Measurements from ENCODE around the gene HNRNPUL1. TPM values are rescaled to one million over a fixed set of nuclear protein-coding genes. Genes with fewer than 3 reads are reported as not detected.

HNRNPUL1 gene
- total and polyA plus RNA-seq, 9 of the 15 experiments (the other 6 are each of a cell fraction or from before 2014, with no cell fraction given) = 7.3 to 211 (median 85.0) TPM

- peak; percentile 95 for TF ChIP-seq ATF3 (IDR thresholded peaks at IDR 0.05)
- TF ChIP-seq ATF3 (CRISPR knock-in tag; conservative IDR thresholded peaks at IDR 0.05) = no peak; the same call in 1 of the 2 replicates
- TF ChIP-seq RFX1 (IDR thresholded peaks at IDR 0.05) = no peak
- peak; percentile 80 for TF ChIP-seq MBD2 (IDR thresholded peaks at IDR 0.05; ENCODE audit: borderline replicate concordance, low read depth)
- no peak for TF ChIP-seq POLR2AphosphoS2 (IDR thresholded peaks at IDR 0.05; ENCODE audit: low read length)
- no peak for TF ChIP-seq ADNP (tag; IDR thresholded peaks at IDR 0.05)
- peak; percentile 65; the same call in 1 of the 2 replicates for TF ChIP-seq NCOA1 (IDR thresholded peaks at IDR 0.05; ENCODE audit: low read depth)
- TF ChIP-seq ZBTB34 (CRISPR knock-in tag; IDR thresholded peaks at IDR 0.05) = no peak
- peak; percentile 56; the same call in 1 of the 2 replicates for TF ChIP-seq ZNF311 (CRISPR knock-in tag; IDR thresholded peaks at IDR 0.05)
- TF ChIP-seq ATF6 (CRISPR knock-in tag; IDR thresholded peaks at IDR 0.05) = no peak
- TF ChIP-seq SMARCC2 (IDR thresholded peaks at IDR 0.05; ENCODE audit: low read depth) = peak; percentile 87; the same call in 1 of the 2 replicates
- no peak for TF ChIP-seq THRA (IDR thresholded peaks at IDR 0.05)
- TF ChIP-seq SAFB (IDR thresholded peaks at IDR 0.05; ENCODE audit: borderline replicate concordance, low read depth, low read length) = no peak
- no peak for TF ChIP-seq GTF3C2 (IDR thresholded peaks at IDR 0.05; ENCODE audit: borderline replicate concordance, extremely low read depth, insufficient read length)
- no peak for TF ChIP-seq GTF2B (IDR thresholded peaks at IDR 0.05; ENCODE audit: extremely low read depth, insufficient read length)
Observed at GRCh38 chr19:41323430-41324125, 59.4 kb downstream of the HNRNPUL1 start (continued).

Measured in K562 (cell line).